Limb (tissue), 2 donors: ENCODE results near the gene SLC7A4.
"Not testable (repeated sequence)": the region's sequence is repeated elsewhere in the genome, so short reads cannot be mapped to it uniquely, and the experiment has no call there.

ENCODE experiments used
- DNase-seq, 2 donors: peaks; one replicate each; pipeline ENCODE4 v3.0.0-alpha.2; 2016; ENCODE audit errors: extremely low spot score in 2 of 2

The SLC7A4 gene

GRCh38 chr22:21022955-21023614 lies 9.3 kb downstream of the SLC7A4 start:
- DNase-seq: no peak

GRCh38 chr22:21022507-21022906 lies 9.9 kb downstream of the SLC7A4 start:
- no peak for DNase-seq

GRCh38 chr22:21020802-21021429 lies 11.4 kb downstream of the SLC7A4 start:
- DNase-seq: no peak

- no peak for DNase-seq
Observed at GRCh38 chr22:21018314-21018713, 14.0 kb downstream of the SLC7A4 start.

- no peak for DNase-seq
Observed at GRCh38 chr22:21016644-21017420, 15.5 kb downstream of the SLC7A4 start.

- DNase-seq: peak in 1 of 2 donors; percentile 30
Observed at GRCh38 chr22:21015466-21016006, 16.8 kb downstream of the SLC7A4 start.

GRCh38 chr22:21014726-21015465 lies 17.5 kb downstream of the SLC7A4 start, which contains the start of gene P2RX6:
TSS of gene P2RX6 (plus strand) at chr22:21015165. CDS start at chr22:21015175, 10 bp downstream.
- DNase-seq: peak; percentile 60 to 69

GRCh38 chr22:21014202-21014725 lies 18.1 kb downstream of the SLC7A4 start:
- DNase-seq: peak; percentile 90 to 92

GRCh38 chr22:21013657-21014201 lies 18.6 kb downstream of the SLC7A4 start:
- DNase-seq: no peak

- no peak for DNase-seq
Observed at GRCh38 chr22:21012446-21013407, 19.6 kb downstream of the SLC7A4 start.

GRCh38 chr22:21010426-21011113 lies 21.8 kb downstream of the SLC7A4 start:
- DNase-seq: no peak

- peak; percentile 25 to 63 for DNase-seq
Observed at GRCh38 chr22:21009638-21010425, 22.5 kb downstream of the SLC7A4 start.

GRCh38 chr22:21009208-21009607 lies 23.2 kb downstream of the SLC7A4 start:
- DNase-seq: not testable (repeated sequence)

- no peak for DNase-seq
Observed at GRCh38 chr22:21003782-21004181, 28.6 kb downstream of the SLC7A4 start.

- peak; percentile 94 to 98 for DNase-seq
Observed at GRCh38 chr22:21001601-21002325, 30.6 kb downstream of the SLC7A4 start, which contains the start of gene THAP7. TSS of gene THAP7 (minus strand) at chr22:21002118. CDS start at chr22:21001911, 207 bp downstream.

GRCh38 chr22:21000987-21001600 lies 31.3 kb downstream of the SLC7A4 start:
- no peak for DNase-seq
